HG02943 (cell line): ENCODE data around the gene RBPMS2.

Experiments used
- ATAC-seq: cut with Tn5 transposase; IDR thresholded peaks from one replicate; pipeline ENCODE4 v1.9.1; 2021; ENCODE audit warnings: mild to moderate bottlenecking, low read depth, moderate library complexity; ENCODE audit not compliant: unreplicated experiment

The RBPMS2 gene

GRCh38 chr15:64698823-64699222 is 76.6 kb downstream of the RBPMS2 start:
- ATAC-seq, result no peak

GRCh38 chr15:64697911-64698369 is 77.4 kb downstream of the RBPMS2 start:
- no peak for ATAC-seq

DNA sequence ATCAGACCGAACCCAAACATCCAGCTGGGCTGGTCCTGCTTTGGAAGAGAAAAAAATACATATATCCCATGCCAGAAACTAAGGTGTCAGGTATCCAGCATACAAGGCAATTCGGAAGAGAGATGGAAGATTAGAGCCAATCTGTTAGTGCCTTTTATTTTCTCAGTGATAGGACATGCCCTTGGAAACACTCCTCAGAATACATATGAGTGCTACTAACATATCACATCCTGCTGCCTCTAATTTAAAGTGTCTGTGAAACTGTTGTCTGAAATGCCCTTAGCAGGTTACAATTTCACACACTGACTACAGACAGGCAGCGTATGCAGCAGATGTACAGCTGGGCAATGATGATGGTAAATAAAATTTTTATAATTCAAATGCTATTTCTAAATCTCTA is 78.9 kb downstream of the RBPMS2 start:
- no peak for ATAC-seq

- ATAC-seq, result no peak
Observed at GRCh38 chr15:64695561-64695992, 79.8 kb downstream of the RBPMS2 start.

DNA sequence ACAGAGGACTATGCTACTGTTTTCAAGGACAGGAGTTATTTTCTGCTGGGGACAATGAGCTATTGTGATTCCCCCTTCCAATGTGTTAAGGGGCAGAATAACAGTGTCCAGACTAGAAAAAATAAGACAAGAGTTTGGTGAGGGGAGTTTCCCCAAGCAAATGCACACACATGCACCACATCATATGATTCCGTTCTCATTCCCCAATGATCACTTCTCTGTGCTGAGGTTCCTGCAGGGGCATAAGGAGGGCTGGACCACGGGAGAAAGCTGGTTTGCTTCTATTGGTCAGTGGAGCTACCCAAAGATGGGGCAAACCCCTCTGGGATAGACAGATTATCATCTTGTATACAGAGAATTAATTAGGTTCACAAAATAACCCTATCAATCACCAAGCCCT is 80.6 kb downstream of the RBPMS2 start:
- ATAC-seq, result no peak

GRCh38 chr15:64693134-64693533 is 82.3 kb downstream of the RBPMS2 start:
- ATAC-seq, result no peak

DNA sequence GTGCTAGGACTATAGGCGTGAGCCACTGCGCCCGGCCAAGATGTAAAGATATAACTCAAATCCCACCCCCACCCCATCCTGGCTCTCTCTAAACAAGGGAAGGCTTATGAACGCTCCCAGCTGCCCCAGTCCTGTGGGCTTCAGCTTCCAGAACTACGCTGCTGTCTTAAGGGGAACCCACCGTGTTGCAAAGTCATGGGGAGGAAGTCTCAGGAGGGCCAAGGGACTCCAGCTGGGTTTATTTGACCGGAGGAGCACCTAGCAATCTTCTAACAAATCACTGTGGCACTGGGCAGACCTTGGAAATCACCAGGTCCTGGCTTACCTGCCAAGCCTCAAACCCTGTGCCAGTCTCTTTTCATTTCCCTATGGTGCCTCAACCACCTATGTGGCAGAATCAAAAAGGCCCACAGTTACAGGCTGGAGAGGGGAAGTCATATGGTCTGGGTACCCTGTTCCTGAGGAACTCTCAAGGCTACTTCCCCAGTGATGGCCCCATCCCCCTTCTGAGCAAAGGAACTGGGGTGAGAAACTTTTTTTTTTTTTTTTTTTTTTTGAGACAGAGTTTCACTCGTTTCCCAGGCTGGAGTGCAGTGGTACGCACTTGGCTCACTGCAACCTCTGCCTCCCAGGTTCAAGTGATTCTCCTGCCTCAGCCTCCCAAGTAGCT is 83.4 kb downstream of the RBPMS2 start:
- no peak for ATAC-seq

- no peak for ATAC-seq
Observed at GRCh38 chr15:64690578-64691296, 84.7 kb downstream of the RBPMS2 start.

GRCh38 chr15:64690008-64690407 is 85.4 kb downstream of the RBPMS2 start:
- ATAC-seq, result no peak
